Stimulated activated effector memory CD8-positive, alpha-beta T cell treated with anti-CD3 and anti-CD28 coated beads, Interleukin-12 subunit alpha, Interleukin-12 subunit beta, amount 100 ng/mL, for 72 hours (primary cell): ENCODE data around the gene CEP76.

Source experiments
- ATAC-seq: fragments of 150-1000 bp; cut with Tn5 transposase; 2 replicates; pipeline ENCODE4 v1.10.0; 2021
- DNase-seq, 2 donors: peaks; one replicate each; pipeline ENCODE4 v3.0.0; 2021 to 2022; ENCODE audit warnings: low spot score in 2 of 2
- H3K27ac Mint-ChIP-seq: one replicate; pipeline ENCODE4 v1.8.0; 2022; ENCODE audit warnings: mild to moderate bottlenecking, mixed read lengths
- H3K36me3 Mint-ChIP-seq: one replicate; pipeline ENCODE4 v1.8.0; 2022; ENCODE audit warnings: mild to moderate bottlenecking, mixed read lengths
- H3K4me1 Mint-ChIP-seq: one replicate; pipeline ENCODE4 v1.8.0; 2022; ENCODE audit warnings: mixed read lengths
- H3K4me3 Mint-ChIP-seq: one replicate; pipeline ENCODE4 v1.8.0; 2022; ENCODE audit warnings: mild to moderate bottlenecking, mixed read lengths
- H3K9me3 Mint-ChIP-seq: one replicate; pipeline ENCODE4 v1.8.0; 2022; ENCODE audit warnings: mixed read lengths

The CEP76 gene

DNA sequence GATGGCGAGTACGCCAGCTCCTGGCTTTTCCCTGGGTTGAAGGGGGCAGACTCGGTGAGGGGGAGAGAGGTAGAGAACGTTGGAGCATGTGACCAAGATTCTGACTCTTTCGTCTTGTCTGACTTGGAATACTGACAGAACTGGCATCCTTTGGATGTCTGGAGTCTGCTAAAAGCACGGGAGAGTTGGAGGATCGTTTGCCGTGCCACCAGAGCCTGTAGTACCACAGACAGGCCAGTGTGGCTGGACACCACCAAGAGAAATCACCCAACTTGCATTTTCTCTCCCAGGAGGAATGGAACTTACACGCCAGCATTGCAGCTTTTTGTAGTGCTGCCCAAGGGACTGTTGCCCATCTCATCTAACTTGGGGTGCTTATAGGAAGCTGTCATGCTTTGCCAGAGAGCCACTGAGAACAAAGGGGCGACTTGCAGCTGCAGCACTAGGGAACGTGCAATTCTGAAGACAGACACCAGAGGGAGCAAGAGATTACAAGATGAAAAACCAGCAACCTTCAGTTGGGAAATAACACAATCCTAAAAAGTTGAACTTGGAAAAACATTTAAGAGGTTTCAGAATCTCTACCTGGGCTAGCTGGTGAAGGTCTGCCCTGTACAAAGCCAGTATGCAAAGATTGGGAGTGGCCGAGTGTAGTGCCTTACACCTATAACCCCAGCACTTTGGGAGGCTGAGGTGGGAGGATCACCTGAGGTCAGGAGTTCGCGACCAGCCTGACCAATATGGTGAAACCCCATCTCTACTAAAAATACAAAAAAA lies 24.4 kb upstream of the CEP76 start:
- peaks cover 2% of the 10 kb centered on the region for H3K4me1 Mint-ChIP-seq
- ATAC-seq = peak; percentile 44
- H3K9me3 Mint-ChIP-seq = no peaks in the 10 kb centered on the region
- H3K36me3 Mint-ChIP-seq = peaks cover 56% of the 10 kb centered on the region
- no peak overlapping the region for H3K4me3 Mint-ChIP-seq
- DNase-seq = peak; percentile 65 to 85
- no peak overlapping the region for H3K27ac Mint-ChIP-seq

DNA sequence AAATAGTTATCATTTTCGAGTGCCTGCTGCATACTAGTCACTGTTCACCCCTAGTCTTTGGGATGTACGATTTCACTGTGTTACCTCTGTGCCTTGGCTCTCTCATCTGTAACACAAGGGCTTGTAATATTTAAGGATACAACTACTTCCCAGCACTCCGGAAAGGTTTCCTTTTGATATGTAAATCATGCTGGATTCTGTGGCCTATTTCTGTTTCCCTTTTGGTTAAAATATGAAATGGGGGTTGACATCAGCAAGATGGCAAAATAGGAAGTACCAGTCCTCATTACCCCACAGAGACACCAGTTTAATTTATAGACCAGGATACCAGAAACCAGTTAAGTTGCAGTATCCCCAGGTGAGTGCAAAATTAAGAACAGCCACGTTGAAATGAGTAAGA lies 23.8 kb upstream of the CEP76 start:
- Mint-ChIP-seq H3K27ac (no peak overlapping the region), H3K4me1 (peaks cover 6% of the 10 kb centered on the region), H3K4me3 (no peak overlapping the region), H3K36me3 (peaks cover 62% of the 10 kb centered on the region), H3K9me3 (no peaks in the 10 kb centered on the region)
- DNase-seq (no peak), ATAC-seq (no peak)

DNA sequence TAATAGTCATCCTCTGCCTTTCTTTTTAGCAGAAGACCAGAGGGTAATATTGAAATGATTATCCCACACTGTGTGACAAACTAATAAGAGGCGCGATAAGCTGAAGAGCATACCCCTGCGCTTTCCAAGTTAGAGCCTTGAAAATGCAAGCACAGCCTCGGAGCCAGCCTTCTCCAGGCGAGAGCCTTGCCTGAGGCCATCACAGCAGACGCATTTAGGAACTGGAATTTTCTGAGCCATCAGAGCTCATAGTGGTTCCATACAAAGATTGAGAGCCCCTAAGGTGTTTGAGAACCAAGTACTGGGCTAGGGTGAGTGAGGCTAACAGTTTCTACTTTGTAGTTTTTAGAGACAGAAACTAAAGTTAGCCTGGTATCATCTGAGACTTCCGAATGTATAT lies 20.2 kb upstream of the CEP76 start:
- no peak for ATAC-seq
- peaks cover 6% of the 10 kb centered on the region for H3K4me1 Mint-ChIP-seq
- H3K4me3 Mint-ChIP-seq = no peak overlapping the region
- no peaks in the 10 kb centered on the region for H3K9me3 Mint-ChIP-seq
- peak overlapping the region; percentile 2 for H3K27ac Mint-ChIP-seq
- H3K36me3 Mint-ChIP-seq = peaks cover 98% of the 10 kb centered on the region
- DNase-seq = no peak

- ATAC-seq (no peak), DNase-seq (no peak)
- Mint-ChIP-seq H3K9me3 (no peaks in the 10 kb centered on the region), H3K36me3 (peaks cover 100% of the 10 kb centered on the region), H3K4me3 (no peak overlapping the region), H3K27ac (peak overlapping the region; percentile 7), H3K4me1 (peaks cover 6% of the 10 kb centered on the region)
Observed at GRCh38 chr18:12721495-12722275, 19.2 kb upstream of the CEP76 start.

DNA sequence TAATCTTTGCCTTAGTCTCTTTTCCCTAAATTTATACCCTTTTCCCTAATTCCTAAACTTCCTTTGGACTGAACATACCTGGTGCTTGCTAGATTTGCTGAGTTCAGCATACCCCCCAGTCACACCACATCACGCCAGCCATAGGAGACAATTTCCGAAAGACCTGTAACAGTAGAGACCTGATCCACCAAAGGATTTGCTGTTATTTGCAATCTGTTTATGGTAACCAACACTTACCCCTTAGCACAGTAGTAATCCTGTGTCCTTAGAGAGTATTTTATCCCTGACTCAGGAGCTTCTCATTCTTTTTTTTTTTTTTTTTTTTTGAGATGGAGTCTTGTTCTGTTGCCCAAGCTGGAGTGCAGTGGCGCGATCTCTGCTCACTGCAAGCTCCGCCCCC lies 8.9 kb upstream of the CEP76 start:
- Mint-ChIP-seq H3K27ac (peak overlapping the region; percentile 50), H3K4me1 (no peaks in the 10 kb centered on the region), H3K4me3 (no peak overlapping the region), H3K9me3 (no peaks in the 10 kb centered on the region), H3K36me3 (peaks cover 100% of the 10 kb centered on the region)
- ATAC-seq (no peak), DNase-seq (no peak)

DNA sequence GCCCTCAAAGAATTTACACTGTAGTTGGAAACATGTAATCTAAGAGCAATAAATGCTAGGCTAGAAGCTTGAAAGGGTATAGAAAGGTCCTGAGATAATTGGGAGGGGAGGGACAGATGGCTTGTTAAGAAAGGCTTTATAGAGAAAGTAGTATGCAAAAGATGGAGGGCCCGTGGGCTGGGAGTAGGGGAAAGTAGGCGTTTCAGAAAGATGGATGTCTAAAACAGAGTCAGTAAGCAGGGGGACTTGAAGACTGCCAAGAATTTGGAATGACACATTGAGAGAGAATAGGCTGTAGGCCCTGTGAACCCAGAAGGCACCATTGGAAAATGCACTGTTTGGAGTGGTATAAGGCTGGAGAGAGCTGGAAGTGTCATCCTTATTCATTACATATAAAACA lies 1.1 kb upstream of the CEP76 start:
- Mint-ChIP-seq H3K27ac (peak overlapping the region; percentile 100), H3K36me3 (peaks cover 50% of the 10 kb centered on the region), H3K9me3 (no peaks in the 10 kb centered on the region), H3K4me3 (peak overlapping the region; percentile 99), H3K4me1 (peaks cover 36% of the 10 kb centered on the region)
- no peak for DNase-seq
- ATAC-seq = no peak

DNA sequence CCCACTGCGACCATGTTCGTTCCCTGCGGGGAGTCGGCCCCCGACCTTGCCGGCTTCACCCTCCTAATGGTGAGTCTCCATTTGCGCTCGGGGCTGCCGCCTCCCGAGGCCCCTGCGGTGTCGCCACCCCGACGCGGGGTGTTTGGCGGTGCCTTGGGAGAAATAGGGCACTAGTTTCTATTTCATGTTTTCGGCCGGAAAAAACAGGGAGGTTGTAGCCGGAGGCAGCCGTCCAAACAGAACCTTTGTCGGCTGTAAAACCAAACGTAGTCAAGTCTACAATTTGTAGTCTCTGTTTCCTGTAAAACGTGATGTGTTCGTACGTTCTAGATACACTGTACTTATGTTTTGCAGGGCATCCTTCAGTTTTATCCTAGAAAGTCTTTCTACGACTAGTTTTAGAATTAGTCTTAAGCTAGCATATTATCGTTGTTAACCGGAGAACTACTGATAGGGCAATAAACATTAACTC lies 609 bp upstream of the CEP76 start:
- H3K4me1 Mint-ChIP-seq = peaks cover 36% of the 10 kb centered on the region

DNA sequence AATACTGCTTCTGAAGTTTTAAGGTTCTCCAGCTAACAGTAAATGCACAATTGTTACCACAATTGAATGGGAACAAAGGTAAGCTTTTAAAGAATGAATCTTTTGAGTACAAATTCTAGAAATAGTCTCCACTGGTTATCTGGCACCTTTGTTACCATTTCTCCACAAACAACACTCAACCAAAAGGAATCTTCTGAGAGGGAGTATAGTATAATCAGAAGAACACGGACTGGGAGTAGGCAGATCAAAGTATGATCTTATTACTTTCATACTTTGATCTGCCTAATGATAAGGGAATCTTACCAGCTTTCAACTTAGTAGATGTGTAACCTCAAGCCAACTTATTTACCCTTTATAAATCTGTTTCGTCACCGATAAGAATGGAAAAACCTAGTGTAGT lies 1.4 kb downstream of the CEP76 start:
- Mint-ChIP-seq H3K36me3 (peaks cover 47% of the 10 kb centered on the region), H3K4me1 (peaks cover 36% of the 10 kb centered on the region), H3K4me3 (peak overlapping the region; percentile 99), H3K27ac (peak overlapping the region; percentile 100), H3K9me3 (no peaks in the 10 kb centered on the region)
- ATAC-seq (no peak), DNase-seq (no peak)

More for the DNA sequence above, 609 bp upstream of the CEP76 start:
- Mint-ChIP-seq H3K36me3 (peaks cover 50% of the 10 kb centered on the region), H3K9me3 (no peaks in the 10 kb centered on the region), H3K4me3 (peak overlapping the region; percentile 99), H3K27ac (peak overlapping the region; percentile 100)
- no peak for DNase-seq
- peak; percentile 66 for ATAC-seq

GRCh38 chr18:12699747-12700146 lies 2.8 kb downstream of the CEP76 start:
- no peaks in the 10 kb centered on the region for H3K9me3 Mint-ChIP-seq
- peaks cover 50% of the 10 kb centered on the region for H3K36me3 Mint-ChIP-seq
- H3K4me3 Mint-ChIP-seq = no peak overlapping the region
- no peak for ATAC-seq
- no peak overlapping the region for H3K27ac Mint-ChIP-seq
- DNase-seq = no peak
- H3K4me1 Mint-ChIP-seq = peaks cover 25% of the 10 kb centered on the region

DNA sequence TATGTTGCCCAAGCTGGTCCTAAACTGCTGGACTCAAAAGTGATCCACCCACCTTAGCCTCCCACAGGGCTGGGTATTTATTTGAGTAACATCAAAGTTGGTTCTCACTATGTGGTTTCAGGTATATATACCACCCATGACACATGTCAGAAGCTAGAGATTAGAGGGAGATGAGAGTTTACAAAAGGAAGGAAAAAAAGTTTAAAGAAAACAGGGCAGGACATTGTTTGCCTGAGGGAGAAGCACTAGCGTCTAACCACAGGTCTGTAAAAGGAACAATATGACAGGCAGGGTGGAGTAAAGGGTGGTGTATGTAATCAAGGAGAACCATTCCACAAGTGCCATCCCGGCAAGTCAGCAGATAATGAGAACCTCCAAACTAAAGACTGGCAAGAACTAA lies 8.5 kb downstream of the CEP76 start:
- no peaks in the 10 kb centered on the region for H3K9me3 Mint-ChIP-seq
- H3K27ac Mint-ChIP-seq = peak overlapping the region; percentile 48
- DNase-seq (no peak), ATAC-seq (peak; percentile 82)
- no peak overlapping the region for H3K4me3 Mint-ChIP-seq
- H3K4me1 Mint-ChIP-seq = peaks cover 15% of the 10 kb centered on the region
- peaks cover 55% of the 10 kb centered on the region for H3K36me3 Mint-ChIP-seq

DNA sequence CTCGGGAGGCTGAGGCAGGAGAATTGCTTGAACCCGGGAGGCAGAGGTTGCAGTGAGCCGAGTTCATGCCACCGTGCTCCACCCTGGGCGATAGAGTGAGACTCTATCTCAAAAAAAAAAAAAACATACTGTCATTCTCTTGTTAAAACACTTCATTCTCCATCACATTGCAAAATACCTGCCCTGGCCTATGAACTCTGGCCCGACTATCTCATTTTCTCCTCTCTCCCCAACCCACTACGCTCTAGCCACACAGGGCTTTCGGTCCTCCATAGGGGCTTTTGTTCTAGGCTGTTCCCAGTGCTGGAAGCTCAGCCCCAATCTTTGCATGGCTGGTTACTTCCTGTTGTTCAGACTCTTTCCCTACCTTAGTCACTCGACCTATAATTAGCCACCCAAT lies 10.3 kb downstream of the CEP76 start:
- H3K36me3 Mint-ChIP-seq = peaks cover 36% of the 10 kb centered on the region
- no peaks in the 10 kb centered on the region for H3K9me3 Mint-ChIP-seq
- DNase-seq = no peak
- no peak for ATAC-seq
- peak overlapping the region; percentile 62 for H3K27ac Mint-ChIP-seq
- H3K4me3 Mint-ChIP-seq = no peak overlapping the region
- peaks cover 15% of the 10 kb centered on the region for H3K4me1 Mint-ChIP-seq

DNA sequence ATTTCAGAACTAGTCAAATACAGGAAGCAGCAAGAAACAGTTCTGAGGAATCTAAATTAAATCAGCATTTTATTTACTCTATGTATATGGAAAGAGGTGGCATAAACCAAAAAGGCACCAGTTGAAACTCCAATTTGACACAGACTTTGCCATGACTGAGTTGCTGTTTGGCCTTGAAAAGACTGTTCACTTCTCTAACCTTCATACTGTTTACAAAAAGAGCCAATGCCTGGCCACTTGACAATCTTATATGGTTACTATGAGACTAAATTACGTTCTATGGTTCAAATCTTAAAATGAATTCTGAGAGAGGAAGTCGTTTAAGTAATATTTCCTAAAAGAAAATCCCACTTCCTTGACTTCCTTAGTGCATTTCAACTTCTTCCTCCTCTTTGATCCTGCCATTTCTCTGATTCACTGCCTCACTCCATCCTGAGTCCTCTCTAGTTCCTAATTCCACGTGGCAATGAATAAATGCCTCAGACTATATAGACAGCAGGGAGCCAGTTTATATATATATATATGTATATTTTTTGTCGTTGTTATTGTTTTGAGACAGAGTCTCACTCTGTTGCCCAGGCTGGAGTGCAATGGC lies 13.2 kb downstream of the CEP76 start:
- peaks cover 36% of the 10 kb centered on the region for H3K36me3 Mint-ChIP-seq
- H3K4me3 Mint-ChIP-seq = no peak overlapping the region

GRCh38 chr18:12686100-12686499 lies 16.4 kb downstream of the CEP76 start:
- DNase-seq (no peak), ATAC-seq (no peak)
- peaks cover 35% of the 10 kb centered on the region for H3K36me3 Mint-ChIP-seq
- H3K27ac Mint-ChIP-seq = no peak overlapping the region
- H3K4me3 Mint-ChIP-seq = no peak overlapping the region
- H3K4me1 Mint-ChIP-seq = no peaks in the 10 kb centered on the region
- H3K9me3 Mint-ChIP-seq = no peaks in the 10 kb centered on the region

More for the DNA sequence above, 13.2 kb downstream of the CEP76 start:
- Mint-ChIP-seq H3K4me1 (peaks cover 15% of the 10 kb centered on the region), H3K9me3 (no peaks in the 10 kb centered on the region), H3K27ac (no peak overlapping the region)
- no peak for ATAC-seq
- no peak for DNase-seq

DNA sequence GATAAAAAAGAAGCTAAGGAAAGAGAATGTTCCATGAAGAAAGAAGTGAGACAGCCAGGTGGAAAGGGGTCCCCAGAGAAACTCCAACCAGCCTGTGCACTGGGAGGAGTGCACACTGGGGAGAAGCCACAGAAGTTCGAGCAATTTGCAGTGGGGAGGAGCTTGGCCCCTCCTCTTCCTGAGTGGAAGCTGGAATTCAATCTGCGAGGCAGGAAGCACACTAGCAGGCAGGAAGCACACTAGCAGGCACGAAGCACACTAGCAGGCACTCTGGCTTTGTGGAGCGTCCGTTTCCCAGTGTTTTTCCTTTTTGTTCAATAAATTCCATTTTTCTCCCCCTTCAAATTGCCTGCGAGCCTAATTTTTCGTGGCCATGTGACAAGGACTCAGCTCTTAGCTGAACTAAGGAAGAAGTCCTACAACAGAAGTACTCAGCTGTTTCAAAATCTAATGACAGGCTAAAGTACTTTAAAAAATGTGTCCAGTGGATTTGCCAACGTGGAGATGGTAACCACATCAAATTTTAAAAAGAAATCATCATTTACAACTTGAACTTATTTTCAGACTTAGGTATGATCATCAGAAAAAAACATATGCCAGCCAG lies 23.2 kb downstream of the CEP76 start:
- peaks cover 82% of the 10 kb centered on the region for H3K36me3 Mint-ChIP-seq

GRCh38 chr18:12668041-12668440 lies 34.5 kb downstream of the CEP76 start:
- Mint-ChIP-seq H3K9me3 (no peaks in the 10 kb centered on the region), H3K36me3 (peaks cover 16% of the 10 kb centered on the region), H3K27ac (no peak overlapping the region), H3K4me3 (no peak overlapping the region), H3K4me1 (no peaks in the 10 kb centered on the region)
- ATAC-seq (no peak), DNase-seq (no peak)

More for the DNA sequence above, 23.2 kb downstream of the CEP76 start:
- Mint-ChIP-seq H3K9me3 (no peaks in the 10 kb centered on the region), H3K27ac (peak overlapping the region; percentile 73), H3K4me3 (no peak overlapping the region), H3K4me1 (no peaks in the 10 kb centered on the region)
- DNase-seq = no peak
- no peak for ATAC-seq
